Esophagus muscularis mucosa (tissue), 4 donors: Measurements from ENCODE around the gene EPAS1.

Experiments used
- EP300 ChIP-seq: sonication (generic); formaldehyde crosslinking; IDR thresholded peaks from one replicate; pipeline ENCODE4 v1.6.1; 2017; ENCODE audit warnings: antibody characterized with exemption
- POLR2A ChIP-seq: fragments of 450-650 bp; IDR thresholded peaks from one replicate; pipeline ENCODE4 v1.6.1; 2017; ENCODE audit warnings: antibody characterized with exemption, moderate library complexity, mild to moderate bottlenecking, low read depth
- POLR2AphosphoS5 ChIP-seq, 2 donors: sonication (generic); formaldehyde crosslinking; IDR thresholded peaks; one replicate each; pipeline ENCODE4 v1.6.1; 2017; ENCODE audit warnings: antibody characterized with exemption in 2 of 2
- TF ChIP-seq, protein P1 (sequence below), 3 experiments: fragments of 200-600 bp in 2 of 3; fragments of 450-650 bp in 1 of 3; sonication (generic) in 2 of 3; IDR thresholded peaks; one replicate each; pipeline ENCODE4 v1.5.1; 2017 to 2019; ENCODE audit warnings: antibody characterized with exemption in 3 of 3, mild to moderate bottlenecking in 2 of 3, moderate library complexity in 1 of 3

DNA sequence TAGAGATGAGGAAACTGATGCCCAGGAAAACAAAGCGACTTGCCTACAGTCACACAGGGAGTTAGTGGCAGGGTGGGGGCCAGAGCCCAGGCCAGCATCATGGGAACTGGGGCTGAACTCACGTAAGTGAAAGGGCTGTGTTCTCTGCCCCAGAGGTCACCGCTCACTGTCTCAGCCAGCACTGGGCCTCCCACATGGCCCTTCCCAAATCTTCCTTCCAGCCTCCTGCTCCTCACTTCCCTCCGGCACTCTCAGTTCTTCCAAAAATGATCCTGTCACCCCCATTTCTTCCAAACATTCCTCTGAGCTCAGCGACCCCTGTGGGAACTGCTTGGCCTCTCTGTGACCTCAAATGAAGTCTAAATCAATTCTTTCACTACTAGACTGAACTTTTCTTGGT lies 91.7 kb downstream of the EPAS1 start:
- TF ChIP-seq, protein P1, sequence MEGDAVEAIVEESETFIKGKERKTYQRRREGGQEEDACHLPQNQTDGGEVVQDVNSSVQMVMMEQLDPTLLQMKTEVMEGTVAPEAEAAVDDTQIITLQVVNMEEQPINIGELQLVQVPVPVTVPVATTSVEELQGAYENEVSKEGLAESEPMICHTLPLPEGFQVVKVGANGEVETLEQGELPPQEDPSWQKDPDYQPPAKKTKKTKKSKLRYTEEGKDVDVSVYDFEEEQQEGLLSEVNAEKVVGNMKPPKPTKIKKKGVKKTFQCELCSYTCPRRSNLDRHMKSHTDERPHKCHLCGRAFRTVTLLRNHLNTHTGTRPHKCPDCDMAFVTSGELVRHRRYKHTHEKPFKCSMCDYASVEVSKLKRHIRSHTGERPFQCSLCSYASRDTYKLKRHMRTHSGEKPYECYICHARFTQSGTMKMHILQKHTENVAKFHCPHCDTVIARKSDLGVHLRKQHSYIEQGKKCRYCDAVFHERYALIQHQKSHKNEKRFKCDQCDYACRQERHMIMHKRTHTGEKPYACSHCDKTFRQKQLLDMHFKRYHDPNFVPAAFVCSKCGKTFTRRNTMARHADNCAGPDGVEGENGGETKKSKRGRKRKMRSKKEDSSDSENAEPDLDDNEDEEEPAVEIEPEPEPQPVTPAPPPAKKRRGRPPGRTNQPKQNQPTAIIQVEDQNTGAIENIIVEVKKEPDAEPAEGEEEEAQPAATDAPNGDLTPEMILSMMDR (IDR thresholded peaks at IDR 0.05) = no peak
- TF ChIP-seq POLR2A (no peak), POLR2AphosphoS5 (IDR thresholded peaks at IDR 0.05) (no peak), EP300 (no peak)
